ENCODE results near the gene GTF2H2. TPM values are rescaled to one million over a fixed set of nuclear protein-coding genes. Genes with fewer than 3 reads are reported as not detected.
"Not testable (repeated sequence)": the region's sequence is repeated elsewhere in the genome, so short reads cannot be mapped to it uniquely, and the experiment has no call there.

GTF2H2 gene
- total RNA-seq (2021; ENCODE audit: unreplicated experiment) (39.7 TPM), Bru-seq, nascent RNA (percentile 63 among the genes with signal in this experiment), BruChase-seq, experiment 1, labeled RNA remaining after a 2-hour chase (percentile 74 among the genes with signal in this experiment), BruChase-seq, experiment 2, labeled RNA remaining after a 6-hour chase (percentile 70 among the genes with signal in this experiment)
- polyA plus RNA-seq (2012; ENCODE audit: insufficient read length) = 20.0 TPM
- long read RNA-seq, full-length matches to known transcripts = 14 of 58 reads
- long read RNA-seq, partial matches to known transcripts = 22 of 58 reads
- long read RNA-seq, other reads (novel, unspliced or antisense) = 22 of 58 reads

DNA sequence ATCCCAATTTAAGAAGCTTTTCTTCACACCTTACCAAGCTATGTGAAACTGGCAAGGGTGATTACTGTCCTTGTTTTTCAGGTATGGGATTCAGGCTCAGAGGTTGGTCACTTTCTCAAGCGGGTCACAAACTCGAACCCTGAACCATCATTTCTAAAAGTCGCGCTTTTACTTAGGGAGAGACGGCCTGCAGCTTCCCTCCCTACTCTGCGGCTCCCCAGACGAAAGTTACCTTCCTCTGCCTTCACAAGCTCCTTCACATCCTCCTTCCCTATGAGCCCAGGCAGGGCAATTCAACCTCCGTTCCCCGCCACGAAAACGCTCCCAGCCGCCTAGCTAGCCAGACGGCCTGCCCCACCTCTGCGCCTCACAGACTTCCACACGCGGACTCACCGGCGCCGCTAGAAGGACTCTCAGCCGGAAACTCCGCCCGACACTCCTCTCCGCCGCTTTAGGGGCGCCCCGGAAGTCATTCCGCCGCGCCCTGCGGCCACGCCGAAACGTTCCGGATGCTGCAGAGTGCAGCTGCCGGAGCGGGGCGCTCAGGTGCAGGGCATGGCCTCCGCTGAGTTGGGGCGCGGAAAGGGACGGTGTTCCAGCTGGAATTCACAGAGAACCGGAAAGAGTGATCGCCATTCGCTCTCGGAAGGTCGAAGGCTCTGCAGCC, at the start of gene GTF2H2:
Gene GTF2H2 (minus strand): TSS at position 415 of the 667 bp plus-strand sequence. CDS start 4,913 bp downstream, outside the sequence.
- DNase-seq (ENCODE audit: low read depth, low spot score); POLR2A ChIA-PET; in situ Hi-C loops (cut with HindIII; ENCODE audit: low pct_unique_long_range_greater_than_20kb, low sequenced_read_pairs); H3K9me3 ChIP-seq (ENCODE audit: control insufficient read depth, insufficient read depth, low read depth, low read length); CTCF ChIA-PET; BruUV-seq (replicated peaks); H3K27me3 ChIP-seq (ENCODE audit: control insufficient read depth, insufficient read depth, low read length); H3K4me1 ChIP-seq (ENCODE audit: control insufficient read depth, insufficient read depth, low read length); H3K27ac ChIP-seq (ENCODE audit: low read length); H3K4me3 ChIP-seq (ENCODE audit: low read depth in 2 of 2, low read length in 2 of 2); intact Hi-C loops (cut with micrococcal nuclease; ENCODE audit: unreplicated experiment); H3K36me3 ChIP-seq (ENCODE audit: control insufficient read depth, insufficient read depth, low read length): not testable (repeated sequence)
- ATAC-seq = peak; percentile 99

DNA sequence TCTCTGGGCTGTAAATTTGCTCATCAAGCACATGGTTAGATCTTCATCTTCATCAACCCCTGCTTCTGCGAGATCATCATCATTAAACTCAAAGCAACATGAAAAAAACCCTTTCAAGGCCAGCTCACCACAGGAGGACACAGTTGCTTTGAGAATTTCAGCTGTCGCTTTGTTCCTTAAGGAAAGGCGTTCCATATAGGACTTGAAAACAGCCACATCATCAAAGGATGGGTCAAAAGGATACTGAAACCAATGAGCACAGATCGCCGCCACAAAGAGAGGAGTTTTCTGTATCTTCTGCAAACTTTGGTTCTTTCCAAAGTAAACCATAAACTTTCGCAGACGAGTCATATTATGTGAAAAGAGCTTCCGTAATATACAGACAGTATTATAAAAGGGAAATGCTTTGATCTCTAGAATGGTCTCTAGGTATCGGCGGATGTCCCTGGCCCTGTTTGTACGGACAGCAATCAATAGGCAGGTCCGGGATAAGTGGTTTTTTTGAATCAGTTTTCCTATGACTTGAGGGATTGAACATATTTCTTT, 42.3 kb upstream of the GTF2H2 start:
- H3K4me3 ChIP-seq (ENCODE audit: low read depth in 2 of 2, low read length in 2 of 2); H3K27me3 ChIP-seq (ENCODE audit: control insufficient read depth, insufficient read depth, low read length); intact Hi-C loops (cut with micrococcal nuclease; ENCODE audit: unreplicated experiment); DNase-seq (ENCODE audit: low read depth, low spot score); H3K27ac ChIP-seq (ENCODE audit: low read length); POLR2A ChIA-PET; in situ Hi-C loops (cut with HindIII; ENCODE audit: low pct_unique_long_range_greater_than_20kb, low sequenced_read_pairs); H3K4me1 ChIP-seq (ENCODE audit: control insufficient read depth, insufficient read depth, low read length); BruUV-seq (replicated peaks); CTCF ChIA-PET; H3K9me3 ChIP-seq (ENCODE audit: control insufficient read depth, insufficient read depth, low read depth, low read length); H3K36me3 ChIP-seq (ENCODE audit: control insufficient read depth, insufficient read depth, low read length); ATAC-seq: not testable (repeated sequence)

DNA sequence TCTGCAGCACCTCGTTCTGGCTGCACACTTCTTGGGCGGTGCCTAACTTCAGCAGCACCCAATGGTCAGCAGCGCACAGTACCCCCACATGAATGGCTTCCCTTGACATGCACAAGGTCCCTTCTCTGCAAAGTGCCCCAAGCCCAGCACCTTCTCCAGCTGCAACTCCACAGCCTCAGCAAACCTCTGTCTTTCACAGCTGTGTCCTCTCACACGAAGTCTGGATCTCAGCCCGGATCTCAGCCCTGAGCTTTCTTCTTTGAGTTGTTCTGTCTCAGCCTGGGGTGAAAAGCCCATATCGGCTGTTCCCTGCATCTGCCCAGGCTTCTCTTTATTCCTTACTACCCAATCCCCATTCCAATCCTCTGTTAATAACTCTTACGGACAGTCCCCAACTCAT, 32.5 kb upstream of the GTF2H2 start:
- ATAC-seq = not testable (repeated sequence)

GRCh38 chr5:71097930-71098203, 30.4 kb upstream of the GTF2H2 start:
- POLR2A ChIA-PET; intact Hi-C loops (cut with micrococcal nuclease; ENCODE audit: unreplicated experiment); in situ Hi-C loops (cut with HindIII; ENCODE audit: low pct_unique_long_range_greater_than_20kb, low sequenced_read_pairs); H3K36me3 ChIP-seq (ENCODE audit: control insufficient read depth, insufficient read depth, low read length); H3K27me3 ChIP-seq (ENCODE audit: control insufficient read depth, insufficient read depth, low read length); H3K27ac ChIP-seq (ENCODE audit: low read length); H3K4me1 ChIP-seq (ENCODE audit: control insufficient read depth, insufficient read depth, low read length); CTCF ChIA-PET; DNase-seq (ENCODE audit: low read depth, low spot score); BruUV-seq (replicated peaks); H3K9me3 ChIP-seq (ENCODE audit: control insufficient read depth, insufficient read depth, low read depth, low read length); H3K4me3 ChIP-seq (ENCODE audit: low read depth in 2 of 2, low read length in 2 of 2): not testable (repeated sequence)
- peak; percentile 64; the same call in 1 of the 2 replicates for ATAC-seq

More for the DNA sequence above, 32.5 kb upstream of the GTF2H2 start:
- intact Hi-C loops (cut with micrococcal nuclease; ENCODE audit: unreplicated experiment); H3K4me3 ChIP-seq (ENCODE audit: low read depth in 2 of 2, low read length in 2 of 2); CTCF ChIA-PET; H3K9me3 ChIP-seq (ENCODE audit: control insufficient read depth, insufficient read depth, low read depth, low read length); H3K36me3 ChIP-seq (ENCODE audit: control insufficient read depth, insufficient read depth, low read length); H3K27me3 ChIP-seq (ENCODE audit: control insufficient read depth, insufficient read depth, low read length); POLR2A ChIA-PET; DNase-seq (ENCODE audit: low read depth, low spot score); BruUV-seq (replicated peaks); H3K4me1 ChIP-seq (ENCODE audit: control insufficient read depth, insufficient read depth, low read length); H3K27ac ChIP-seq (ENCODE audit: low read length); in situ Hi-C loops (cut with HindIII; ENCODE audit: low pct_unique_long_range_greater_than_20kb, low sequenced_read_pairs): not testable (repeated sequence)

GRCh38 chr5:71097173-71097929, 29.9 kb upstream of the GTF2H2 start:
- H3K9me3 ChIP-seq (ENCODE audit: control insufficient read depth, insufficient read depth, low read depth, low read length); BruUV-seq (replicated peaks); H3K4me1 ChIP-seq (ENCODE audit: control insufficient read depth, insufficient read depth, low read length); H3K27ac ChIP-seq (ENCODE audit: low read length); POLR2A ChIA-PET; H3K36me3 ChIP-seq (ENCODE audit: control insufficient read depth, insufficient read depth, low read length); CTCF ChIA-PET; in situ Hi-C loops (cut with HindIII; ENCODE audit: low pct_unique_long_range_greater_than_20kb, low sequenced_read_pairs); H3K4me3 ChIP-seq (ENCODE audit: low read depth in 2 of 2, low read length in 2 of 2); H3K27me3 ChIP-seq (ENCODE audit: control insufficient read depth, insufficient read depth, low read length); DNase-seq (ENCODE audit: low read depth, low spot score); intact Hi-C loops (cut with micrococcal nuclease; ENCODE audit: unreplicated experiment): not testable (repeated sequence)
- peak; percentile 59 for ATAC-seq

- H3K4me3 ChIP-seq (ENCODE audit: low read depth in 2 of 2, low read length in 2 of 2); H3K4me1 ChIP-seq (ENCODE audit: control insufficient read depth, insufficient read depth, low read length); BruUV-seq (replicated peaks); H3K9me3 ChIP-seq (ENCODE audit: control insufficient read depth, insufficient read depth, low read depth, low read length); H3K36me3 ChIP-seq (ENCODE audit: control insufficient read depth, insufficient read depth, low read length); in situ Hi-C loops (cut with HindIII; ENCODE audit: low pct_unique_long_range_greater_than_20kb, low sequenced_read_pairs); POLR2A ChIA-PET; DNase-seq (ENCODE audit: low read depth, low spot score); CTCF ChIA-PET; ATAC-seq; H3K27me3 ChIP-seq (ENCODE audit: control insufficient read depth, insufficient read depth, low read length); intact Hi-C loops (cut with micrococcal nuclease; ENCODE audit: unreplicated experiment); H3K27ac ChIP-seq (ENCODE audit: low read length): not testable (repeated sequence)
These were observed 22.3 kb upstream of the GTF2H2 start for GRCh38 chr5:71089773-71090172.

DNA sequence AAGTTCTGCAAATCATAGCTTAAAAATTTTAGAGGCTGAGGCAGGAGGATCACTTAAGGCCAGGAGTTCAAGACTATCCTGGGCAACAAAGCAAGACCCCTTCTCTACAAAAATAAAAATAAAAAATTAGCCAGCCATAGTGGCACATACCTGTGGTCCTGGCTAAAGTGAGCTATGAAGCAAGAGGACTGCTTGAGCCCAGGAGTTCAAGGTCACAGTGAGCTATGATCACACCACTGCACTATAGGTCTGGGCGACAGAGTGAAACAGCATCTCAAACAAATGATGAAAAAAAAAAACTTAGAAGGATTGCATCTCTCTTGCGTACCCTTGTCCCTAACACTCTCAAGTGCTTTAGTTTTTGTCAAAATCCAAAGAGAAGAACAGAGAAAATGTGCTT, 21.3 kb upstream of the GTF2H2 start:
- H3K27ac ChIP-seq (ENCODE audit: low read length); H3K4me3 ChIP-seq (ENCODE audit: low read depth in 2 of 2, low read length in 2 of 2); H3K36me3 ChIP-seq (ENCODE audit: control insufficient read depth, insufficient read depth, low read length); H3K27me3 ChIP-seq (ENCODE audit: control insufficient read depth, insufficient read depth, low read length); CTCF ChIA-PET; H3K9me3 ChIP-seq (ENCODE audit: control insufficient read depth, insufficient read depth, low read depth, low read length); DNase-seq (ENCODE audit: low read depth, low spot score); intact Hi-C loops (cut with micrococcal nuclease; ENCODE audit: unreplicated experiment); POLR2A ChIA-PET; in situ Hi-C loops (cut with HindIII; ENCODE audit: low pct_unique_long_range_greater_than_20kb, low sequenced_read_pairs); ATAC-seq; BruUV-seq (replicated peaks); H3K4me1 ChIP-seq (ENCODE audit: control insufficient read depth, insufficient read depth, low read length): not testable (repeated sequence)
